ENCODE data around the gene SLAMF8.

Gene SLAMF8

DNA sequence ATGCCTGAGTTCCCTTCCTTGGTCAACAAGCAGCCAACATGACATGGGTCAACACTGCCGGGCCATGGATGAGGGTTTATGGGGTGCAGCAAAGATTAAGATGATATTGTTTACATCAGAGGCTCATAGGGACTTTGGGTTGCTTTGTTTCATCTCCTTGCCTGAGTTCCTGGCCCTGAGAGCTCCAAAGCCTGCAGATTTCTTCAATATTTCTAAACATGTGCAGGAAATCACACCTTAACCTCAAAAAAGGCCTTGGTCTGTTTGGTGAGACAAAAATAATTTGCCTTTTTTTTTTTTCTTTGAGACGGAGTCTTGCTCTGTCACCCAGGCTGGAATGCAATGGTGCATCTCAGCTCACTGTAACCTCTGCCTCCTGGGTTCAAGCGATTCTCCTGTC lies 876 bp downstream of the SLAMF8 start:
- H3F3A ChIP-seq (ENCODE audit: insufficient read depth): no peaks in the 10 kb centered on the region
- H3K9ac ChIP-seq (ENCODE audit: low read length): no peak overlapping the region
- no peaks in the 10 kb centered on the region for H3K27me3 ChIP-seq (ENCODE audit: low read length)
- H3K79me2 ChIP-seq (ENCODE audit: insufficient read depth, low read length): no peaks in the 10 kb centered on the region
- no peak overlapping the region for H3K4me2 ChIP-seq (ENCODE audit: low read depth, low read length, poor library complexity, severe bottlenecking)
- H3K36me3 ChIP-seq (ENCODE audit: low read length): no peaks in the 10 kb centered on the region
- no peak overlapping the region for H2AFZ ChIP-seq (ENCODE audit: low read depth, low read length, severe bottlenecking)
- no peak overlapping the region for H3K4me3 ChIP-seq (ENCODE audit: insufficient read depth, low read length, poor library complexity, severe bottlenecking)
- TF ChIP-seq EZH2phosphoT487 (conservative IDR thresholded peaks at IDR 0.05; ENCODE audit: low read length): no peak
- TF ChIP-seq CTCF (IDR thresholded peaks at IDR 0.05; ENCODE audit: insufficient read depth, low read length, poor library complexity, severe bottlenecking): no peak
- no peaks in the 10 kb centered on the region for H3K9me2 ChIP-seq (replicated peaks; ENCODE audit: insufficient read depth, low read length)
- H3K9me3 ChIP-seq (ENCODE audit: insufficient read depth, low read length): no peaks in the 10 kb centered on the region
- no peaks in the 10 kb centered on the region for H4K20me1 ChIP-seq (ENCODE audit: low read depth, low read length)
- H3K27ac ChIP-seq (ENCODE audit: low read depth, low read length): no peak overlapping the region

GRCh38 chr1:159828176-159828575 lies 1.5 kb downstream of the SLAMF8 start:
- Histone ChIP-seq H3K4me2 (ENCODE audit: low read depth, low read length, poor library complexity, severe bottlenecking) (no peak overlapping the region), H3K4me3 (ENCODE audit: insufficient read depth, low read length, poor library complexity, severe bottlenecking) (no peak overlapping the region), H3K36me3 (ENCODE audit: low read length) (no peaks in the 10 kb centered on the region), H3K9me2 (replicated peaks; ENCODE audit: insufficient read depth, low read length) (no peaks in the 10 kb centered on the region), H3K27ac (ENCODE audit: low read depth, low read length) (no peak overlapping the region), H3K9me3 (ENCODE audit: insufficient read depth, low read length) (no peaks in the 10 kb centered on the region), H3F3A (ENCODE audit: insufficient read depth) (no peaks in the 10 kb centered on the region), H4K20me1 (ENCODE audit: low read depth, low read length) (no peaks in the 10 kb centered on the region), H3K27me3 (ENCODE audit: low read length) (no peaks in the 10 kb centered on the region), H3K9ac (ENCODE audit: low read length) (no peak overlapping the region), H2AFZ (ENCODE audit: low read depth, low read length, severe bottlenecking) (no peak overlapping the region), H3K79me2 (ENCODE audit: insufficient read depth, low read length) (no peaks in the 10 kb centered on the region)
- no peak for TF ChIP-seq CTCF (IDR thresholded peaks at IDR 0.05; ENCODE audit: insufficient read depth, low read length, poor library complexity, severe bottlenecking)
- TF ChIP-seq EZH2phosphoT487 (conservative IDR thresholded peaks at IDR 0.05; ENCODE audit: low read length): no peak

- H3K27ac ChIP-seq (ENCODE audit: low read depth, low read length): no peak overlapping the region
- H3K79me2 ChIP-seq (ENCODE audit: insufficient read depth, low read length): no peaks in the 10 kb centered on the region
- no peaks in the 10 kb centered on the region for H3K9me3 ChIP-seq (ENCODE audit: insufficient read depth, low read length)
- H3K27me3 ChIP-seq (ENCODE audit: low read length): no peaks in the 10 kb centered on the region
- no peak overlapping the region for H2AFZ ChIP-seq (ENCODE audit: low read depth, low read length, severe bottlenecking)
- no peaks in the 10 kb centered on the region for H3K36me3 ChIP-seq (ENCODE audit: low read length)
- H3F3A ChIP-seq (ENCODE audit: insufficient read depth): no peaks in the 10 kb centered on the region
- H3K9me2 ChIP-seq (replicated peaks; ENCODE audit: insufficient read depth, low read length): no peaks in the 10 kb centered on the region
- H3K4me2 ChIP-seq (ENCODE audit: low read depth, low read length, poor library complexity, severe bottlenecking): no peak overlapping the region
- TF ChIP-seq EZH2phosphoT487 (conservative IDR thresholded peaks at IDR 0.05; ENCODE audit: low read length): no peak
- no peak for TF ChIP-seq CTCF (IDR thresholded peaks at IDR 0.05; ENCODE audit: insufficient read depth, low read length, poor library complexity, severe bottlenecking)
- H4K20me1 ChIP-seq (ENCODE audit: low read depth, low read length): no peaks in the 10 kb centered on the region
- no peak overlapping the region for H3K4me3 ChIP-seq (ENCODE audit: insufficient read depth, low read length, poor library complexity, severe bottlenecking)
- H3K9ac ChIP-seq (ENCODE audit: low read length): no peak overlapping the region
Measured at GRCh38 chr1:159828581-159829272, 2.1 kb downstream of the SLAMF8 start.
